ENCODE measurements around the gene RAB39B. TPM values are rescaled to one million over a fixed set of nuclear protein-coding genes. Genes with fewer than 3 reads are reported as not detected.
"Not testable (repeated sequence)": the region's sequence is repeated elsewhere in the genome, so short reads cannot be mapped to it uniquely, and the experiment has no call there.

Gene RAB39B, protein sequence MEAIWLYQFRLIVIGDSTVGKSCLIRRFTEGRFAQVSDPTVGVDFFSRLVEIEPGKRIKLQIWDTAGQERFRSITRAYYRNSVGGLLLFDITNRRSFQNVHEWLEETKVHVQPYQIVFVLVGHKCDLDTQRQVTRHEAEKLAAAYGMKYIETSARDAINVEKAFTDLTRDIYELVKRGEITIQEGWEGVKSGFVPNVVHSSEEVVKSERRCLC
- total RNA-seq, result 5.4 and 6.6 TPM in 2 replicates

DNA sequence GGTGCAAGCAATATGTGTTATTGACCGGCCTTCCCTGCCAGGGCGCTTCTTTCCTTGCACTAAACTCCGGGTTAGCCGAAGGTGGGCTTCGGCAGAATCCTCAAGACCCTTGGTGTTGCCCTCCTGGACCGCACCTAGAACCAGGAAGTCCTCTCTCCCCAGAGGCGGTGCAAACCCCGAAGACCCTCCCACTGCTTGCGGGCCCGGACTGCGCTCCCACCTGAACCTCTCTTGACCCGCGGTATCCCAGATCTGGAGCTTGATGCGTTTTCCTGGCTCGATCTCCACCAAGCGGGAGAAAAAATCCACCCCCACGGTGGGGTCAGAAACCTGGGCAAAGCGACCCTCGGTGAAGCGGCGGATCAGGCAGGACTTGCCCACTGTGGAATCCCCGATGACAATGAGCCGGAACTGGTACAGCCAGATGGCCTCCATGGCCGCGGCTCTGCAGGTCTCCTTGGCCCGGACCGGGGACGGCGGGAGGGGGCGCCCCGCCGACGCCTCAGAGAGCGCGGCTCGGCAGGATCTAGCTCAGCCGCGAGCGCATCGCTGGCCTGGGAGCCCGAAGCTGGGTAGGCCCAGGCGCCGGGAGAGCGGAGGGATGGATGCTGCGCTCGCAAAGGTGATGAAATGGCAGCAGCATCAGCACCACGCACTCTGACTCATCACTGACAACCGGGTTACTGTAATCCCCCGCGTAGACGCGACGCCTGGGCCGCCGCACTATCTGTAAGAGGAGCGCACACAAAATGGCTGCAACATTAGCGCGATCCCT lies at the start of gene RAB39B:
TSS of gene RAB39B (minus strand) at position 638 of the 775 bp plus-strand sequence. CDS start at position 435, 203 bp downstream.
- DNase-seq (ENCODE audit: low read depth), result peak; percentile 7
- TF ChIP-seq, protein P1, sequence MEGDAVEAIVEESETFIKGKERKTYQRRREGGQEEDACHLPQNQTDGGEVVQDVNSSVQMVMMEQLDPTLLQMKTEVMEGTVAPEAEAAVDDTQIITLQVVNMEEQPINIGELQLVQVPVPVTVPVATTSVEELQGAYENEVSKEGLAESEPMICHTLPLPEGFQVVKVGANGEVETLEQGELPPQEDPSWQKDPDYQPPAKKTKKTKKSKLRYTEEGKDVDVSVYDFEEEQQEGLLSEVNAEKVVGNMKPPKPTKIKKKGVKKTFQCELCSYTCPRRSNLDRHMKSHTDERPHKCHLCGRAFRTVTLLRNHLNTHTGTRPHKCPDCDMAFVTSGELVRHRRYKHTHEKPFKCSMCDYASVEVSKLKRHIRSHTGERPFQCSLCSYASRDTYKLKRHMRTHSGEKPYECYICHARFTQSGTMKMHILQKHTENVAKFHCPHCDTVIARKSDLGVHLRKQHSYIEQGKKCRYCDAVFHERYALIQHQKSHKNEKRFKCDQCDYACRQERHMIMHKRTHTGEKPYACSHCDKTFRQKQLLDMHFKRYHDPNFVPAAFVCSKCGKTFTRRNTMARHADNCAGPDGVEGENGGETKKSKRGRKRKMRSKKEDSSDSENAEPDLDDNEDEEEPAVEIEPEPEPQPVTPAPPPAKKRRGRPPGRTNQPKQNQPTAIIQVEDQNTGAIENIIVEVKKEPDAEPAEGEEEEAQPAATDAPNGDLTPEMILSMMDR (IDR thresholded peaks at IDR 0.05; ENCODE audit: insufficient read depth, low read length, poor library complexity, severe bottlenecking), result no peak
- peak within 1 kb of the TSS; percentile 22 for H3K4me3 ChIP-seq (ENCODE audit: low read depth, low read length)
- H3K27me3 ChIP-seq (ENCODE audit: control insufficient read depth, insufficient read depth, low read length), result peaks cover 6% of the 10 kb centered on the region
- no peaks in the 10 kb centered on the region for H3K36me3 ChIP-seq (ENCODE audit: control insufficient read depth, insufficient read depth, low read length)

DNA sequence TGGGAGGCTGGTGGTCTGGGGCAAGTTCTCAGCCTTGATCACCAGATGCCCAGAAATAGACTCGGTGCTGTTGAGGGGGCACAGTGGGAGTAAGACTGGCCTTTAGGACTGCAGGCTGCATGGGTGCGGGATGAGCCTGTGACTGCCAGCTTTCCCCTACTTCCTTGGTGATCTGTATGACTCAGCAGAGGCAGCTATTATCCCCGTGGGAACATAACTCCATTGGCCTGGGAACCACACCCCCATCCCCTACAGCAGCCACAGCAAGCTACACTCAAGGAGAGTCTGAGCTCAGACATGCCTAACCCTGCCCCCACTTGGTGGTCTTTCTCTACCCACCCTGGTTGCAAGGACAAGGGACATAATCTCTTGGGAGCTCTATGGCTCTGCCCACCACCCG lies 49.5 kb upstream of the RAB39B start:
- Histone ChIP-seq H3K27me3 (ENCODE audit: control insufficient read depth, insufficient read depth, low read length) (no peaks in the 10 kb centered on the region), H3K36me3 (ENCODE audit: control insufficient read depth, insufficient read depth, low read length) (no peaks in the 10 kb centered on the region), H3K4me3 (ENCODE audit: low read depth, low read length) (no peak overlapping the region)
- TF ChIP-seq, protein P1 (IDR thresholded peaks at IDR 0.05; ENCODE audit: insufficient read depth, low read length, poor library complexity, severe bottlenecking), result no peak
- no peak for DNase-seq (ENCODE audit: low read depth)

DNA sequence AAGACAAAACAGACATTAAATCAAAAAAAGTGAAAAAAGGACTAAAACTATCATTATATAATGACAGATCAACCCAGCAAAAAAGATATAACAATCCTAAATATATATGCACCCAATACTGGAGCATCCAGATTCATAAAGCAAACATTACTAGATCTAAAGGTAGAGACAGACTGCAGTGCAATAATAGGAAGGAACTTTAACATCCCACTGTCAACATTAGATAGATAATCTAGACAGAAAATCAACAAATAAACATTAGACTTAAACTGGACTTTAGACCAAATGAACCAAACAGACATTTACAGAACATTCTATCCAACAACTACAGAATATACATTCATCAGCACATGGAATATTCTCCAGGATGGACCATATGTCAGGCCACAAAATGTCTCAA lies 29.5 kb upstream of the RAB39B start:
- Histone ChIP-seq H3K4me3 (ENCODE audit: low read depth, low read length) (no peak overlapping the region), H3K36me3 (ENCODE audit: control insufficient read depth, insufficient read depth, low read length) (no peaks in the 10 kb centered on the region), H3K27me3 (ENCODE audit: control insufficient read depth, insufficient read depth, low read length) (no peaks in the 10 kb centered on the region)
- TF ChIP-seq, protein P1 (IDR thresholded peaks at IDR 0.05; ENCODE audit: insufficient read depth, low read length, poor library complexity, severe bottlenecking), result no peak
- DNase-seq (ENCODE audit: low read depth), result no peak

DNA sequence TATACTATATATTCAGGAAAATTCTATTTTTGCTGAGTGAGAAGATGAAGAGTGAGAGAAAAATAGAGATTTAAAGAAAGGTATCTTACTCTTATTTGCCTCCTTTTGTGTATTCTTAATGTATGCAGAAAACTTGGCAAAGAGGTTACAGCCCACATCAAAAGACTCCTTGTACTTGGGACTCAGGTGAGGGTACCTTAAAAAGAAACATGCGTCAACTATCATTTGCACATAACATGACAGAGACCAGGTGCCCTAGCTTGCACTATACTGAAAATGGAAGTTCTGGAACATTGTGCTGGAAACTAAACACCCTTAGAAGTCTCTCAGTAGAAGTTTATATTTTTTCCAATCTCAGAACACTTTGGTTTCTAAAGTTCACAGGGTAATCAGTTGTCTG lies 15.6 kb upstream of the RAB39B start:
- TF ChIP-seq, protein P1 (IDR thresholded peaks at IDR 0.05; ENCODE audit: insufficient read depth, low read length, poor library complexity, severe bottlenecking), result no peak
- no peaks in the 10 kb centered on the region for H3K27me3 ChIP-seq (ENCODE audit: control insufficient read depth, insufficient read depth, low read length)
- DNase-seq (ENCODE audit: low read depth), result no peak
- H3K36me3 ChIP-seq (ENCODE audit: control insufficient read depth, insufficient read depth, low read length), result no peaks in the 10 kb centered on the region
- no peak overlapping the region for H3K4me3 ChIP-seq (ENCODE audit: low read depth, low read length)

DNA sequence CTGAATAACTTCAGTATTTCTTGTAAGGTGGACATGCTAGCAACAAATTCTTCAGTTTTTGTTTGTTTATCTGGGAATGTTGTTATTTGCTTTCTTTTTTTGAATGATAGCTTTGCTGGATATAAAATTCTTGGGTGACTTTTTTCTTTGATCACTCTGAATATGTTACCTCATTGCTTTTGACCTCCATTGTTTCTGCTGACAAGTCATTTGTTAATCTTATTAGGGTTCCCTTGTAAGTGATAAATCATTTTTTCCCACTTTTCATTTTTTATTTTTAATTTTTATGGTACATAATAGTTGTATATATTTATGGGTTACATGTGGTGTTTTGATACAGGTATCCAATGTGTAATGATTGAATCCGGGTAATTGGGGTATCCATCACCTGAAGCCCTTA lies 6.7 kb upstream of the RAB39B start:
- TF ChIP-seq, protein P1 (IDR thresholded peaks at IDR 0.05; ENCODE audit: insufficient read depth, low read length, poor library complexity, severe bottlenecking), result no peak
- Histone ChIP-seq H3K36me3 (ENCODE audit: control insufficient read depth, insufficient read depth, low read length) (no peaks in the 10 kb centered on the region), H3K4me3 (ENCODE audit: low read depth, low read length) (no peak overlapping the region), H3K27me3 (ENCODE audit: control insufficient read depth, insufficient read depth, low read length) (no peaks in the 10 kb centered on the region)
- no peak for DNase-seq (ENCODE audit: low read depth)

DNA sequence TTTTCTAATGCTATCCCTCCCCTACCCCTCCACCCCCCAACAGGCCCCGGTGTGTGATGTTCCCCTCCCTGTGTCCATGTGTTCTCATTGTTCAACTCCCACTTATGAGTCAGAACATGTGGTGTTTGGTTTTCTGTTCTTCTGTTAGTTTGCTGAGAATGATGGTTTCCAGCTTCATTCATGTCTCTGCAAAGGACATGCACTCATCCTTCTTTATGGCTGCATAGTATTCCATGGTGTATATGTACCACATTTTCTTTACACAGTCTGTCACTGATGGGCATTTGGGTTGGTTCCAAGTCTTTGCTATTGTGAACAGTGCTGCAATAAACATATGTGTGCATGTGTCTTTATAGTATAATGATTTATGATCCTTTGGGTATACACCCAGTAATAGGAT lies 3.7 kb upstream of the RAB39B start:
- not testable (repeated sequence) for H3K36me3 ChIP-seq (ENCODE audit: control insufficient read depth, insufficient read depth, low read length); H3K4me3 ChIP-seq (ENCODE audit: low read depth, low read length); DNase-seq (ENCODE audit: low read depth); H3K27me3 ChIP-seq (ENCODE audit: control insufficient read depth, insufficient read depth, low read length)

Measured in kidney epithelial cell (primary cell).